Esophagus muscularis mucosa (tissue), 3 donors: ENCODE data around the gene AKT2.

Experiments
- POLR2A ChIP-seq: fragments of 450-650 bp; IDR thresholded peaks from one replicate; pipeline ENCODE4 v1.6.1; 2017; ENCODE audit warnings: antibody characterized with exemption, moderate library complexity, mild to moderate bottlenecking, low read depth
- POLR2AphosphoS5 ChIP-seq, 2 donors: sonication (generic); formaldehyde crosslinking; IDR thresholded peaks; one replicate each; pipeline ENCODE4 v1.6.1; 2017; ENCODE audit warnings: antibody characterized with exemption in 2 of 2
- TF ChIP-seq, protein P1 (sequence below), 3 experiments: fragments of 200-600 bp in 2 of 3; fragments of 450-650 bp in 1 of 3; sonication (generic) in 2 of 3; IDR thresholded peaks; one replicate each; pipeline ENCODE4 v1.5.1; 2017 to 2019; ENCODE audit warnings: antibody characterized with exemption in 3 of 3, mild to moderate bottlenecking in 2 of 3, moderate library complexity in 1 of 3

DNA sequence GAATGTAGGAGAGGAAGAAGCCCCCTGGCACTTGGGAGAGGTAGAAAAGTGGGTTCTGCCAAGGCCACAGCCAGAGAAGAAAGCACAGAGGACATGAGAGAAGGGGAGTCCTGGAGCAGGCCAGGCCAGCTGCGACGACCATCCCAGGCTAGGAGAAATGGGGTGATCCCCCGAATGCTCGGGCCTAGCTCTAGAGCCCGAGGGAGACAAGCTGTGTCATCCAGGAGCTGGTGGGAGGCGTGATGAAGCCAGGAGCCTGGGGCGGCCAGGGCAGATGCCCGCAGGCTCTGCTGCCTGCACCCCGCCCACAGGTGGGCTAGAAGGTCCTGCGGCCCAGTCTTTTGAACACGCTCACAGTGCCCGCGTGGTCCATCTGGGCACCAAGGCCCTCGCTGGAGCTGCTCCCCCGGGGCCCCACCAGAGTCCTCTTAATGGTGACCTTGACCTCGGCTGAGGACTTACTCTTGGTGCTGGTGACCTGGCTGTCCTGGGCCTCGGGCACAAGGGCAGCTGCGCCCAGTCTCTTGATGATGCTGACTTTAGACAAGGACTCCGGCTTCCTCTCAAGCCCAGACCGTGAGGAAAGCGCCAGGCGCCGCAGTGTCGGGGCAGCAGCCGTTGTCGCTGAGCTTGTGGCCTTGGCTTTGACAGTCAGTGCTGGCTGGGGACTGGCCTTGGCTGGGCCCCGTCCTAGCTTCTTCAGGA, 36.6 kb upstream of the AKT2 start:
- TF ChIP-seq POLR2AphosphoS5 (IDR thresholded peaks at IDR 0.05) (no peak), POLR2A (no peak)
- TF ChIP-seq, protein P1, sequence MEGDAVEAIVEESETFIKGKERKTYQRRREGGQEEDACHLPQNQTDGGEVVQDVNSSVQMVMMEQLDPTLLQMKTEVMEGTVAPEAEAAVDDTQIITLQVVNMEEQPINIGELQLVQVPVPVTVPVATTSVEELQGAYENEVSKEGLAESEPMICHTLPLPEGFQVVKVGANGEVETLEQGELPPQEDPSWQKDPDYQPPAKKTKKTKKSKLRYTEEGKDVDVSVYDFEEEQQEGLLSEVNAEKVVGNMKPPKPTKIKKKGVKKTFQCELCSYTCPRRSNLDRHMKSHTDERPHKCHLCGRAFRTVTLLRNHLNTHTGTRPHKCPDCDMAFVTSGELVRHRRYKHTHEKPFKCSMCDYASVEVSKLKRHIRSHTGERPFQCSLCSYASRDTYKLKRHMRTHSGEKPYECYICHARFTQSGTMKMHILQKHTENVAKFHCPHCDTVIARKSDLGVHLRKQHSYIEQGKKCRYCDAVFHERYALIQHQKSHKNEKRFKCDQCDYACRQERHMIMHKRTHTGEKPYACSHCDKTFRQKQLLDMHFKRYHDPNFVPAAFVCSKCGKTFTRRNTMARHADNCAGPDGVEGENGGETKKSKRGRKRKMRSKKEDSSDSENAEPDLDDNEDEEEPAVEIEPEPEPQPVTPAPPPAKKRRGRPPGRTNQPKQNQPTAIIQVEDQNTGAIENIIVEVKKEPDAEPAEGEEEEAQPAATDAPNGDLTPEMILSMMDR (IDR thresholded peaks at IDR 0.05), result no peak
